ENCODE data around the gene TMEM44. TPM values are rescaled to one million over a fixed set of nuclear protein-coding genes. Genes with fewer than 3 reads are reported as not detected.

The TMEM44 gene
- total RNA-seq, 4 donors from 2014 or later: 6.5 to 24.5 (median 19.5) TPM

DNA sequence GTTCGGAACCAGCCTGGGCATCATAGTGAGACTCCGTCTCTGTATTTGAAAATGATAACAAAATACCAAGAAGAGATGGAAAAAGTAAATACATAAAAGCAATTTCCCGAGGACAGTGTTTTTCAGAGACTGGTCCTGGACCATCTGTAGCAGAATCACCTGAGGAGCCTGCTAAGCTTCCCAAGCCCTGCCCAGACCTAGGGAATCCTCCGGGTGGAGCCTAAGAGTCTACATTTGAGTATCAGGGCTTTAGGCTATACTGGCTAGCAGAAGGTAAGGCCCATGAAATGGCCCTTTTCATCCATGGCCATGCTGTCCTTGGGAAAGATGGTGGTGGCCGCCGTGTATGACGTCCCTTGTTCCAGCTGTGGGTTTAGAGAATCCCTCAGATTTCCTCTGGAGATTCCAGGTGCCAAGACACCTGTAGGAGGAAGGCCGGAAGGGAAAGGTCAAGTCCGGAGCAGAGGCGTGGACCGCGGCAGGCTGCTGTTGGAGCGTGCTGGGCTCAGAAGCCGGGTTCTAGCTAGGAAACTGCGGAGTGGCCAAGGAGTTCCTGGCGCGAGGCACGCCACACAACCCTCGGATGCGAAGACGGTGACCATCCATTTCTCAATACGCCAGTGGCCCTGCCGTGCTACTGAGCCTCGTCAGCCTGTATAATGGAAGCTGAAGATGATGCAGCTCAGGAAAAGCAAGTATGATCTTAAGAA, 50.9 kb downstream of the TMEM44 start:
- intact Hi-C loops (cut with DNase I; ENCODE audit: low total_unique reads): loop anchor here (5.0 kb wide), 1 partner anchor 95 kb away; the partner anchor contains the start of gene ATP13A3

GRCh38 chr3:194579091-194579606, 54.1 kb downstream of the TMEM44 start:
- TF ChIP-seq POLR2A (IDR thresholded peaks at IDR 0.05): no peak
- TF ChIP-seq CTCF (IDR thresholded peaks at IDR 0.05): no peak
- DNase-seq: no peak
- H3K4me3 ChIP-seq: no peak overlapping the region
- no peaks in the 10 kb centered on the region for H3K27me3 ChIP-seq
- no peaks in the 10 kb centered on the region for H3K4me1 ChIP-seq
- no peaks in the 10 kb centered on the region for H3K36me3 ChIP-seq
- intact Hi-C loops (cut with DNase I; ENCODE audit: low total_unique reads): no loop called here
- H3K27ac ChIP-seq: no peak overlapping the region
- no peaks in the 10 kb centered on the region for H3K9me3 ChIP-seq

More for the DNA sequence above, 50.9 kb downstream of the TMEM44 start:
- Histone ChIP-seq H3K4me1 (no peaks in the 10 kb centered on the region), H3K36me3 (no peaks in the 10 kb centered on the region), H3K9me3 (no peaks in the 10 kb centered on the region), H3K4me3 (no peak overlapping the region), H3K27ac (no peak overlapping the region), H3K27me3 (no peaks in the 10 kb centered on the region)
- TF ChIP-seq POLR2A (IDR thresholded peaks at IDR 0.05): no peak
- no peak for TF ChIP-seq CTCF (IDR thresholded peaks at IDR 0.05)
- no peak for DNase-seq

DNA sequence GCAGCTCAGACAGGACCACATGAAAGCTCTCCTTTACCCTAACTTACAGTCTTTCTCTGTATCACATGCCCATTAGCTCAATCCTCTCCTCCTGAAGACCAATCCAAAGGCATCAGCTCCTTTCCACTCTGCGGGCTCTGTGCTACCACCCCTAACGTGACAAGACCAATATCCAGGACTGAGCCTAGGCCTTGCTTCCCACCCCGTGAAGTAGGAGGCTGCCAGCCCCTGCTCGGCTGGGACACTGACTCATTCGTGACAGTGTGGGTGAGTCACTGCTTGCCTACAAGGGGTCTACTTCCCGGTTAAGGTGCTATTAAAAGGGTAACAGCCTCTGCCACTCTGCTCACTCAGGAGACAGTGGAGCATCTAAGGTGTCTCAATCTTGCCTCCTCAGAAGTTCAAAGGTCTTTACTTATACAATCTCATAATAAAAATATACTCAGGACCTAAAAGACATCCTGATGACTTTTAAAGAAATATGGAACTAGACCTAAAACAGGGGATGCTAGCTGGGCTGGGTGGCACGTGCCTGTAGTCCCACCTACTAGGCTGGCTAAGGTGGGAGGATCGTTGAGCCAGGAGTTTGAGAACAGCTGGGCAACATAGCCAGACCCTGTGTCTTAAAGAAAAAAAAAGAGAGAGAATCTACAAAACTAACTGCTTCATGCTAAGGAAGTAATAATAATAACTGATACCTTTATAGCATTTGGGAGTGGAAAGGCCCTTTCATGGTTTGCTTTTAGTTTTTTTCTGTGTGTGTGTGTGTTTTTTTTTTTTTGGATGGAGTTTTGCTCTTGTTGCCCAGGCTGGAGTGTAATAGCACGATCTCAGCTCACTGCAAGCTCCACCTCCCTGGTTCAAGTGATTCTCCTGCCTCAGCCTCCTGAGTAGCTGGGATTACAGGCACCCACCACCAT, 55.0 kb downstream of the TMEM44 start:
- intact Hi-C loops (cut with DNase I; ENCODE audit: low total_unique reads): no loop called here

DNA sequence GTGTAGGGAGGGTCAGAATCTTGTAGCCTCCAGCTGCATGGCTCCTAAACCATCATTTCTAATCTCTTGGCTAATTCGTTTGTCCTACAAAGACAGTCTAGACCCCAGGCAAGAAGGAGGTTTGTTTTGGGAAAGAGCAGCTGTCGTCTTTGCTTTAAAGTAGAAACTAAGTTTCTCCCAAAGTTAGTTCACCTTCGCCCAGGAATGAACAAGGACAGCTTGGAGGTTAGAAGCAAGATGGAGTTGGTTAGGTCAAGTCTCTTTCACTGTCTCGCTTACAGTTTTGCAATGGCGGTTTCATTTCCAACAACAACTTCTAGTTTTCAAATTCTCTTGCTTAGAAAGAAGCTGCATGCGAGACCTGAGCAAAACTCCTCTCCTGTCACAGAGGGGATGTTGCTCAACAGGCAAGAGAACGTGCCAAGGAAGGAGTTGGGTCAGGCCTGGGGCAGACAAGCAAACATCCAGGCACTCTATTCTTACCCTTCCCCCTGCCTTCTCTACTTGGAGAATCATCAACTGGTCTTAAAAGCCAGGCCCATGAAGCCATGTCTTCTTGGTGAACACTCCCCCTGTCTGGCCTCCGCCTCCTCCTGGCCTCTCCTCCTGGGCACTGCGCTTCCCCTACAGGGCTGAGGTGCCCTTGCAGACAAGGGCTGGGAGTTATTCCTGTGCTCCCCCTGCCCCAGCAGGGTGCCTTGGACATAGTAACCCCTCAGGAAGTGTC, 57.6 kb downstream of the TMEM44 start:
- no peaks in the 10 kb centered on the region for H3K4me1 ChIP-seq
- H3K4me3 ChIP-seq: no peak overlapping the region
- DNase-seq: peak in 1 of 2 donors; percentile 35
- intact Hi-C loops (cut with DNase I; ENCODE audit: low total_unique reads): no loop called here
- H3K9me3 ChIP-seq: no peaks in the 10 kb centered on the region
- H3K36me3 ChIP-seq: no peaks in the 10 kb centered on the region
- no peaks in the 10 kb centered on the region for H3K27me3 ChIP-seq
- H3K27ac ChIP-seq: no peak overlapping the region
- TF ChIP-seq POLR2A (IDR thresholded peaks at IDR 0.05) (no peak), CTCF (IDR thresholded peaks at IDR 0.05) (no peak)

More for the DNA sequence above, 55.0 kb downstream of the TMEM44 start:
- DNase-seq: no peak
- H3K27me3 ChIP-seq: no peaks in the 10 kb centered on the region
- H3K4me3 ChIP-seq: no peak overlapping the region
- H3K36me3 ChIP-seq: no peaks in the 10 kb centered on the region
- no peak overlapping the region for H3K27ac ChIP-seq
- H3K9me3 ChIP-seq: no peaks in the 10 kb centered on the region
- TF ChIP-seq CTCF (IDR thresholded peaks at IDR 0.05): no peak
- no peak for TF ChIP-seq POLR2A (IDR thresholded peaks at IDR 0.05)
- no peaks in the 10 kb centered on the region for H3K4me1 ChIP-seq
